NCI-H187 (cell line): ENCODE results near the gene CLTA.

ENCODE experiments used
- DNase-seq, 2 experiments: peaks; one replicate each; lab custom pipeline; 2025; lab: John Stamatoyannopoulos, UW

Gene CLTA

GRCh38 chr9:36190388-36191289 is at the start of gene CLTA:
TSS of gene CLTA (plus strand) at chr9:36190921. CDS start at chr9:36191057, 136 bp downstream.
- DNase-seq: peak; percentile 72 to 84

DNA sequence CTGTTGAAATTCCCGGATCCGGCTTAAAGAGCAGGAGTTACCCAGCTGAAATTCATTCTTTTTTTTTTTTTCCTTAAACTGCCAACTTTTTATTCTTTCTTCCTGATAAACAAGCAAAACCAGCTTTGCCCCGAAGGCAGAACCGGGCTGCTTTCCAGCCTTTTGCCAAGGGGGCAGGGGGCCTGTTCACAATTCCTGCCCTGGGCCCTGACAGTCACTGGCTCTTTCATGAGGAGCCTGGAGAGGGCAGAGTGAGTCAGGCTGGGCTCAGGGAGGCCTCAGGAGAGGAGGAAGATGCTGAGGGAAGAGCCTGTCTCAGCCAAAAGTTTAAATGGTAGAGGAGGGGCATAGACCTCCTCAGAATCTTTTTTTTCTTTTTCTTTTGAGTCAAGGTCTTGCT is 49.4 kb upstream of the CLTA start:
- DNase-seq: no peak

- no peak for DNase-seq
These were observed 49.0 kb upstream of the CLTA start for GRCh38 chr9:36141761-36142160.

GRCh38 chr9:36142510-36143244 is 48.0 kb upstream of the CLTA start:
- no peak for DNase-seq

DNA sequence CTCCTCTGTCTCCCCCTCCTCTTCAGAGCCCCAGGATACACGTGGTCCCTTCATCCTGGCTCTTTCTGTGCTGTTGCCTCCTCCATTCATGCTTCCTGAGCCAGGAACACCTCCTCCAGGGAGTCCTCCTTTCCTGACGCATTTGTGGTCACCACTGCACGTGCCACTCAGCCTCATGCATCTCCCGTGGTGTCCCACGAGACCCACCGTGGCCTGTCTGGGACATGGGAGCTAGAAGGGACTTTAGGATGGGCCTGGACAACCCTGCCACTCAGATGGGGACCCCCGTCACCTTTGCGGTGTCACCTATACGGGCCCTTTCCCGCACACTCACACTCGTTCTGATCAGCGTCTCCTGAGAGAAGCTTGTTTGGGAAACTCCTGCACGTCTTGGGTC is 47.5 kb upstream of the CLTA start:
- DNase-seq: no peak

DNA sequence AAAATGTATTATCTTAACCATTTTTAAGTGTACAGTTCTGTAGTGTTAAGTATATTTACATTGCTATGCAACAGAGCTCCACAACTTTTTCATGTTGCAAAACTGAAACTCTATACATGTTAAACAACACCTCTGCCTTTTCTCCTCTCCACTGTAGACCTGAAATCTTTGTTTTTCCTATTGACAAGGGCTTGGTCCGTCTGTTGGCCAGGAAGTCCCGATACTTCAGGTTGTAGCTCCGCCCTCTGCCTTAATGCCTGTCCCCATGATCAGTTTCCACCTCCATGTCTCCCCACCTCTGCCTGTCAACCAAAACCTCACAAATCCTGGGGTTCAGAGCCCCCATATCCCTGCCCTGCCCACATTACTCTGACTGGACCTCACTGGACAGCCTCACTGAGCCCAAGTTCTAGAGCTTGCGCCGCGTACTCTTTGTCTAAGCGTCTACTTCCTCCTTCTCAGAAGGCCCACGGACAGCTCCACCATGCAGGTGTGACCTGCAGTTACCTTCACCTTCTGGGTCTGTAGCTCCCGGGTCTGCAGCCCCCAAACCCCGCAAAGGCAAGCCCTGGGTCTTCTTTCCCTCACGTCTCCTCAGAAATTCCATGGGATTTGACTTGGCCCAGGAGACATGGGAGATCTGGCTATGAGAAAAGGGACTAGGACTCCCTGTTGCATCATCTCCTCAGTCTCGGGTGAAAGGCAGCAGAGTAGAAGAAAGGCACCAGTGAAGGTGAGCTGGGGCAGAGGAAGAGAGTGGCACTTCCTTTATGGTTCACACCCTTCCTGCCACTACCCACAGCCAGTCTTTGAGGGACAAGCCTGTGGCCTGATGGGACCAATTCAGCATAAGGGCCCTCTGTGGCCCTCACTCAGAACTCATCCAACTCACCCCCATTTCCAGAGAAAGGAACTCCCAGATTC is 46.1 kb upstream of the CLTA start:
- no peak for DNase-seq

DNA sequence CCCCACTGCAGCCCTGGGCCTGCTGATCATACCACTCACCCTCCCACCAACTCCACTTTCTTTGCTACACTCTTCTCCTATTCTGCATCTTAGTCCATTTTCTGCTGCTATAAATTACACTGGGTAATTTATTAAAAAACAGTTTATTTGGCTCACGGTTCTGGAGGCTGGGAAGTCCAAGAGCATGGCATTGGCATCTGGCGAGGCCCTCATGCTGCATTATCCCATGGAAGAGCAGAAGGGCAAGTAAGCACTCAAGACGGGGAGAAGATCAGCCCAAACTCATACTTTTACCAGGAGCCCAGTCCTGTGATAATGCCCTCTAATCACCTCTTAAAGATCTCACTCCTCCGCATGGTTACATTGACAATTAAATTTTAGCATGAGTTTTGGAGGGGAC is 44.8 kb upstream of the CLTA start:
- DNase-seq: no peak

- no peak for DNase-seq
These were observed 44.1 kb upstream of the CLTA start for GRCh38 chr9:36146651-36147050.

DNA sequence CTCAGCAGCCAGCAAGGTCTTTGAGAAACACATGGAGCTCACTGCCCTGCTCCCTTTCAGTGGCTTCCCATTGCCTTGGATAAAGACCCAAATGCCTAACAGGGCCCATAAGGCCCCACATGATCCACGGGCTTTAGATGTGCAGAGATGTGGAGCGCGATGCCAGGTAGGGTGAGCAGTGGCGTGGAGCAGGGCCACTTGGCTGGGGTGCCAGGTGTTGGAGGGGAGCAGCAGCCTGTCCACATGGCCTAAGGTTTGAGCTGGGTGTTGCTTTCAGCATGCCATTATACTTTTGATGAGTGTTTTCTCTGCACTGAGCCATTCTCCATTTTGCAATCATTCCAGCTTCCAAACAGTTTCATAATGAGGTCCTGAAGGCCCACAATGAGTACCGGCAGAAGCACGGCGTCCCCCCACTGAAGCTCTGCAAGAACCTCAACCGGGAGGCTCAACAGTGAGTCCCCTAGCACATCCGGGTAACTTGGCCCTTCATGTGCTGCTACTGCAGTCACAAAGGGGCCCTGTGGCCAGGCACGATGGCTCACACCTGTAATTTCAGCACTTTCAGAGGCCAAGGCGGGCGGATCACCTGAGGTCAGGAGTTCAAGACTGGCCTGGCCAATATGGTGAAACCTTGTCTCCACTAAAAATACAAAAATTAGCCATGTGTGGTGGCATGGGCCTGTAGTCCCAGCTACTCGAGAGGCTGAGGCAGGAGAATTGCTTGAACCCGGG is 43.1 kb upstream of the CLTA start:
- DNase-seq: no peak

- DNase-seq: no peak
These were observed 42.2 kb upstream of the CLTA start for GRCh38 chr9:36148311-36149051.

- DNase-seq: no peak
These were observed 41.5 kb upstream of the CLTA start for GRCh38 chr9:36149197-36149596.

- no peak for DNase-seq
These were observed 40.0 kb upstream of the CLTA start for GRCh38 chr9:36150574-36151315.

DNA sequence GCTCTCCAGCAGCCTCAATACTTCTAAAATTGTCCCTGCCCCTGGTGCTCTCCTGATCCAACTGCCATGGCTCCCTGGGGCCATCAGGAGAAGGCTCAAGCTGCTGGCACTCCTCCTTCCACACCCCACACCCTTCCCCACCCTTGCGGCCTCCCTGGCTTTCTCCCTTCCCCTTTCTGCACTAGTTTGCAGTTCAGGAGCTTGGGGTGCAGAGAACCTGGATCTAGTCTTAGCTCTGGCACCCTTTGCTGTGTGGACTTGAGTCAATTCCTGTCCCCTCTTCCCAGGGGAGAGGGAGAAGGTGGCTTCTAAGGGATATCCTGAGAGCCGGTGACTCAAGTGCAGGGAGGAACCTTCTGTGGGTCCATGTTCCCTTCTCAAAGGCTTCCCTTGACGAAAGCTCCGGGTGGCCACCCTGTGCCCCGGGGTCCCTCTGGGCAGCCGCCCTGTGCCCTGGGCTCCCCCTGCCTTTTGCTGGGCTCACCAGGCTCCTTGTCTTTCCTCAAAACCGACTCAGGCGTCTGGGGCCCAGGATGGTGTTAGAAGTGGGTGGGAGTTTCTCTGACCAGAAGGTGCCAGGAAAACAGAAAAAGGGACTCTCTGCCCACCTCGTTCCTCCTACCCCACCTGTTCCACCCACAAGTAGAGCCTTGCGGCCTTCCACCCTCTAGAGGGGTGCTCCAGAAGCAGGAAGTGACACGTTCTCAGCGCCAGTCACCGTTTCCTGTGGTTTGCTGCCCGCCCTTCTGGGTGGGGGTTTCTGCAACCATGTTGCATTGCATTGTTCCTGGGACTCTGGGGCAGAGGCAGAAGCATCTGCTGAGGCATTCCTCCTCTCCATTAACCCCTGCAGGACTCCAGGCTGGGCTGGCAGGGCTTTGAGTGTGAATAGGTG is 39.2 kb upstream of the CLTA start:
- no peak for DNase-seq

DNA sequence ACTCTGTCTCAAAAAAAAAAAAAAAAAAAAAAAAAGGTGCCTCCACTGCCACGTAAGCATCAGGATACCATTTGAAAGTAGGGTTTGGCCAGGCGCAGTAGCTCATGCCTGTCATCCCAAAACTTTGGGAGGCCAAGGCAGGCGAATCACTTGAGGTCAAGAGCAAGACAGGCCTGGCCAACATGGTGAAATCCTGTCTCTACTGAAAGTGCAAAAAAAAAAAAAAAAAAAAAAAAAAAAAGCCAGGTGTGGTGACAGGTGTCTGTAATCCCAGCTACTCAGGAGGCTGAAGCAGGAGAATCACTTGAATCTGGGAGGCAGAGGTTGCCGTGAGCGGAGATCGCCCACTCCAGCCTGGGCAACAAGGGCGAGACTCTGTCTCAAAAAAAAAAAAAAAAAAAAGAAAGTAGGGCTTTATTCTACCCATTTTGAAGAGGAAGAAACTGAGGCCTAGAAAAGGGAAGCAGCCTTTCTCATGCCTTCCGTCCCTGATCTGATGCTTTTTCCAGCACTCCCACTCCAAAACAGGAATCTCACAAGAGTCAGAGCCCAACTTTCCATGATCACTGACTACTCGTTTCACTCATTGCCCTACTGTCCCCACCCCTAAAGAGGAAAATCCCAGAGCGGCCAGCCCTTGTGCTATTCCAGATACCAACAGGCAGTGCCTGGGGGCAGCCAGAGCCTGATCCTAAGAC is 37.8 kb upstream of the CLTA start:
- DNase-seq: no peak

GRCh38 chr9:36153746-36154145 is 37.0 kb upstream of the CLTA start:
- DNase-seq: no peak

- no peak for DNase-seq
These were observed 36.3 kb upstream of the CLTA start for GRCh38 chr9:36154331-36154952.

DNA sequence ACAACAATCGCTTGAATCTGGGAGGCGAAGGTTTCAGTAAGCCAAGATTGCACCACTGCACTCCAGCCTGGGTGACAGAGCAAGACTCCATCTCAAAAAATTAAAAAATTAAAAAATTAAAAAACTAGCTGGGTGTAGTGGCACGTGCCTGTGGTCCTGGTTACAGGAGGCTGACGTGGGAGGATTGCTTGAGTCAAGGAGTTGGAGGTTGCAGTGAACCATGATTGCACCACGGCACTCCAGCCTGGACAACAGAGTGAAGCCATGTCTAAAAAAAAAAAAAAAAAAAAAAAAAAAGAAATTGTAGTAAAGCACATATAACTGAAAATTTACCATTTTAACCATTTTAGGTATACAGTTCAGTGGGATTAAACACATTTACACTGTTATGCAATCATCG is 34.6 kb upstream of the CLTA start:
- DNase-seq: no peak

DNA sequence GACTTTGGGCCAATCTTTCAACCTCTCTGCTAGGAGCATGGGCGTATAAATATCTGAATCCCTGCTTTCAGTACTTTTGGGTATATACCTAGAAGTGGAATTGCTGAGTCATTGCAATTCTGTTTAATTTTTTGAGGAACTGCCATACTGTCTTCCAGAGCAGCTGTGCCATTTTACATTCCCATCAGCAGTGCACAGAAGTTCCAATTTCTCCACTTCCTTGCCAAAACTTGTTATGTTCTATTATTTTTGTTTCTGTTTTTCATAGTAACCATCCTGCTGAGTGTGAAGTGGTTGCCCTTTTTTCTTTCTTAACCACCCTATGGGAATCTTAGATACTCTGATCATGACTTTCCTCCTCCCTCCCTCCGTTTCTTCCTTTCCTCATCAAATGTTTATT is 32.6 kb upstream of the CLTA start:
- no peak for DNase-seq
